Tongue (tissue), 2 donors: ENCODE data around the gene KEAP1. TPM values are rescaled to one million over a fixed set of nuclear protein-coding genes. Genes with fewer than 3 reads are reported as not detected.
A peak's percentile ranks its signal among the peaks of the same experiment; 100 is the strongest.
"Not testable (repeated sequence)": the region's sequence is repeated elsewhere in the genome, so short reads cannot be mapped to it uniquely, and the experiment has no call there.

Experiments used
- DNase-seq: peaks from one replicate; pipeline ENCODE4 v3.0.0-alpha.2; 2015
- total RNA-seq: library from RNA; depleted of rRNA; stranded (reverse); fragments of >200 nt; gene quantifications from one replicate; pipeline ENCODE4 v1.2.3, GENCODE V29; 2014

Gene KEAP1
- 67.5 TPM for total RNA-seq

DNA sequence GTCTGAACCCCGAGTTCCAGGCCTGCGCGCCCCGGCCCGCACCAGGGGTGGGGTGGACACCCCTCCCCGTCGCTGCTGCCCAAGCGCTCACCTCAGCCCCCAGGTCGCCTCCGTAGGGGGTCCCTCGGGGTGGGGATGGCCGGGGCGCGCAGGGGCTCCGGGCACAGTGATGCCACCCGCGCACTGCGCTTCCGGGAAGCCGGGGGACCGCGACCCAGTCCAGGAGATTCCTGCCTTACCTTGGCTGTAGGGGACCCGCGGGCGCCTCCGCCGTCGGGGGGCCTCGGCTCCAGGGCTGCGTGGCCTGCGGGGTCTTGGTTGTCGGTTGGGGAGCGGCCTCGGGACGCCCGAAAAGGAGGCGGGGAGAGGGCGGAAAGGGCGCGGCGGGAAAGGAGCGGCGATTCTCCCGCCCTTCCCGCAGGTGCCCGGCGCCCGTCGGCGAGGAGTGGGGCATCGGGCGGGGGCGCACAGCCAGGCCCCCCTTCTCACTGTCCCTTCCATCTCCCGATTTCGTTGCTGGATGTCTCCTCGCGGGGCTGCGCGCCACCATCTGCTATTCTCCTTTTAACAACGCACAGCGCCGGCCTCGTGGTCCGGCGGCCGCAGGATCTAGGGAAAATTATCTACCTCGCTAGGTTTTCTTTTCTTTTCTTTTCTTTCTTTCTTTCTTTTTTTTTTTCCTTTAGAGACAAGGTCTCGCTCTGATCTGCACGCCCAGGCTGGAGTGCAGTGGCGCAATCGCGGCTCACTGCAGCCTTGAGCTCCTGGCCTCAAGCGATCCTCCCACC, at the start of gene KEAP1:
Gene KEAP1, minus strand, starts transcription at position 355 of the 788 bp plus-strand sequence. CDS start 3,323 bp downstream, outside the sequence.
- DNase-seq, result peak; percentile 67

DNA sequence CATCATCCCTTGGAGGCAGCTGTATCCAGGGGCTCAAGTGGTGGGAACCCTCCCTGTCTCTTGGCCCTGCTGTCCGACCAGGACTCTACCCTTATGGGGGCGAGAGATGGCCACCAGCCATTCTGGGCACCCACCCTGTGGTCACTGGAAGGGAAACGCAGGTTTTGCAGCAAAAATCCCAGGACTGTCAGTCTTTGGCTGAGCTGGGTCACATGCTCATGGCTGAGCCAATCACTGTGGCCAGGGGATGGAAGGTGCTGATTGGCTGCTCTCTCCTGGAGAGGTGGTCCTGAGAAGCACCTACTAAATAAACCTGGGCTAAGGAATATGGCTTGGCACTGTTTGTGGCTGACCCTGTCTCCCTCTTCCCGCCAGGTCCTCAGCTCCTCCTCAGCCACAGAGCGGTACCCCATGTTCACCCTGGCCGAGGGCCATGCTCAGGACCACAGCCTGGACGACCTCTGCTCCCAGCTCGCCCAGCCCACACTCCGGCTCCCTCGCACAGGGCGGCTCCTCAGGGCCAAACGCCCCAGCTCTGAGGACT, 49.4 kb upstream of the KEAP1 start:
- DNase-seq, result no peak

DNA sequence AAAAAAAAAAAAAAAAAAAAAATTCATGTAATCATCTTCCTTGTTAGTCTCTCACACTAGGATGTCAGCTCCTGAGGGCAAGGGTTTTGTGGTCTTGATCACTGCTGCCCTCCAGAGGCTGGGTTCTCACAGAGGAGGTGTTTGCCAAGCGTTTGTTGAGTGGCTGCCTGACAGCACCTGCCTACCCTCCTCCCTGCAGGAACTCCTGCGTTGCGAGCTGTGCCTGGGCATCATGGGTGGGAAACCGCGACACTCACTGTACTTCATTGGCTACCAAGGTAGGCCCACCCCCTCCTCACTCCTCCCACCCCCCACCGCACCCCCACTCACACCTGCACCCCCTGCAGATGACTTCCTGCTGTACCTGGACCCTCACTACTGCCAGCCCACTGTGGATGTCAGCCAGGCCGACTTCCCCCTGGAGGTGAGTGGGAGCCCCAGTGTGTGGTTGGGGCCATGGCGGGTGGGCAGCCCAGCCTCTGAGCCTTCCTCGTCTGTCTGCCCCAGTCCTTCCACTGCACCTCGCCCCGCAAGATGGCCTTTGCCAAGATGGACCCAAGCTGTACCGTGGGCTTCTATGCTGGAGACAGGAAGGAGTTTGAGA, 48.6 kb upstream of the KEAP1 start:
- no peak for DNase-seq

DNA sequence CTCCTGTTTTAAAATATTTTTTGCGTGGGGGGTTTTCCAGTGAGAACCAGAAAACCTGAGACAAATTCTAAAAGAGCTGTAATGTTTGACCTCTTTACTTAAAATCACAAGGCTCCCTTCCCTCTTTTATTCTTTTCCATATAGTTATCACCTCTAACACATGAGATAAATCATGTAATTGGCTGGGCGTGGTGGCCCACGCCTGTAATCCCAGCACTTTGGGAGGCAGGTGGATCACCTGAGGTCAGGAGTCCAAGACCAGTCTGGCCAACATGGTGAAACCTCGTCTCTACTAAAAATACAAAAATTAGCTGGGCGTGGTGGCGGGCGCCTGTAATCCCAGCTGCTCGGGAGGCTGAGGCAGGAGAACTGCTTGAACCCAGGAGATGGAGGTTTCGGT, 47.9 kb upstream of the KEAP1 start:
- DNase-seq, result not testable (repeated sequence)

DNA sequence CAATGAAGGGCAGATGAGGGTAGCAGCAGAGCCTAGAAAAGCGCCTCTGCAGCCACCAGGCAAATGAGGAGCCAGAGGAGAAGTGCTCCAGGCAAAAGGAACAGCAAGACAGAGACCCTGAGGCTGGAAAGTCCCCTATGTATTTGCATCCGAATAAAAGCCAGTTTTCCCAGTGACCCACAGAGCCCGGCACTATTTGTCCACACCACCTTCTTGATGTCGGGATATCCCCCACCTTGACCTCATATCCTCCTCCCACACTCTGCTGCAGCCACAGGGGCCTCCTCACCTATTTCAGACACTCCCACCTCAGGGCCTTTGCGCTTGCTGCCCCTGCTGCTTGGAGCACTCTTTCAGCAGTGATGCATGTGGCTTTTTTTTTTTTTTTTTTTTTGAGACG, 47.2 kb upstream of the KEAP1 start:
- no peak for DNase-seq

DNA sequence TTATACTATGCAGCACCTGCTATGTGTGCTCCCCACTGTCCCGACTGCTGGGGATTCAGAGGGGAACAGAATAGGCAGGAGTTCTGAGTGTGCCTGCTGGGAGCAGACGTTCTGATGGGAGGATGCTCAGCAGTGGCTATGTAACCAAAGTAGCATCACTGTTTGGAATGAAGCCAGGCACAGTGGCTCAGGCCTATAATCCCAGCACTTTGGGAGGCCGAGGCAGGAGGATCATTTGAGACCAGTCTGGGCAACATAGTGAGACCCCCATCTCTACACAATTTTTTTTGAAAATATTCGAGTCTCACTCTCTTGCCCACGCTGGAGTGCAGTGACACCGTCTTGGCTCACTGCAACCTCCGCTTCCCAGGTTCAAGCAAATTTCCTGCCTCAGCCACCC, 46.6 kb upstream of the KEAP1 start:
- DNase-seq, result no peak

DNA sequence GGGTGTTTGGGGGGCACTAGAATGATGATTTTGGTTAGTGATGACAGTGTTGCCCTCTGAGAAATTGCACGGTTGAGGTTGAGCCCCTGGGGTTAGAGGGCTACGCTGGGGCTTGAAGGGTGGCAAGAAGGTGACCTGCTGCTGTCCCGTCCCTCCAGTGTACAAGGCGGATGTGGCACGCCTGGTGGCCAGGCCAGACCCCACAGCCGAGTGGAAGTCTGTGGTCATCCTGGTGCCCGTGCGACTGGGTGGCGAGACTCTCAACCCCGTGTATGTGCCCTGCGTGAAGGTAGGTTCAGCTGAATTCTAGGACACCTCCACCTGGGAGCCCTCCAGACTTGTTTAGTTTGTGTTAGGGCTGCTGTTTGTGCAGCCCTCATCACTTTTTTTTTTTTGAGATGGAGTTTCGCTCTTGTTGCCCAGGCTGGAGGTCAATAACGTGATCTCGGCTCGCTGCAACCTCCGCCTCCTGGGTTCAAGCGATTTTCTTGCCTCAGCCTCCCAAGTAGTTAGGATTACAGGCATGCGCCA, 45.7 kb upstream of the KEAP1 start:
- DNase-seq, result no peak

DNA sequence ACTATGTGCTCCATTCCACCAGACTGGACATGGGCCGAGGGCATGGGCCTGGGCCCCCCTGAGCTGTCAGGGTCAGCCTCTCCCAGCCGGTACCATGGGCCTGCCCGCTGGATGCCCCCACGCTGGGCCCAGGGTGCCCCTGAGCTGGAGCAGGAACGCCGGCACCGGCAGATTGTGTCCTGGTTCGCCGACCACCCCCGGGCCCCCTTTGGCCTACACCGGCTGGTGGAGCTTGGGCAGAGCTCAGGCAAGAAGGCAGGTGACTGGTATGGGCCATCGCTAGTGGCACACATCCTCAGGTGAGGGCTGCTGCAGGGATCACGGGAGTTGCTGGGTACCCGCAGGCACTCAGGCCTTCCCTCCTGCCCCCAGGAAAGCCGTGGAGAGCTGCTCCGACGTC, 43.7 kb upstream of the KEAP1 start:
- no peak for DNase-seq

DNA sequence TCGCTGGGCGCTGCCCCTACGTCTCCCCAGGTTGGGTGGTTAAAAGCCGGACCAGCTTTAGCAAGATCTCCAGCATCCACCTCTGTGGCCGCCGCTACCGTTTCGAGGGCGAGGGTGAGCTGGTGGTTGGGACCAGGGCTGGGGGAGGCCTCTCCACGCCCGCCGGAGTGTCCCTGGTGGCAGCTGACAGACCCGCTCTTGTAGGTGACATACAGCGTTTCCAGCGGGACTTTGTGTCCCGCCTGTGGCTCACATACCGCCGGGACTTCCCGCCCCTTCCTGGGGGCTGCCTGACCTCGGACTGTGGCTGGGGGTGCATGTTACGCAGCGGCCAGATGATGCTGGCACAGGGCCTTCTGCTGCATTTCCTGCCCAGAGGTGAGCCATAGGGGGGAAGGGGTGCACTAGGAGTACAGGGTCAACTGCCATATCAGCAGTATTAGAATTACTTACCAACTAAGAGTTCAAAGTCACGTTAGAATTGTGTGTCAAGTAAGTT, 41.6 kb upstream of the KEAP1 start:
- DNase-seq, result no peak

DNA sequence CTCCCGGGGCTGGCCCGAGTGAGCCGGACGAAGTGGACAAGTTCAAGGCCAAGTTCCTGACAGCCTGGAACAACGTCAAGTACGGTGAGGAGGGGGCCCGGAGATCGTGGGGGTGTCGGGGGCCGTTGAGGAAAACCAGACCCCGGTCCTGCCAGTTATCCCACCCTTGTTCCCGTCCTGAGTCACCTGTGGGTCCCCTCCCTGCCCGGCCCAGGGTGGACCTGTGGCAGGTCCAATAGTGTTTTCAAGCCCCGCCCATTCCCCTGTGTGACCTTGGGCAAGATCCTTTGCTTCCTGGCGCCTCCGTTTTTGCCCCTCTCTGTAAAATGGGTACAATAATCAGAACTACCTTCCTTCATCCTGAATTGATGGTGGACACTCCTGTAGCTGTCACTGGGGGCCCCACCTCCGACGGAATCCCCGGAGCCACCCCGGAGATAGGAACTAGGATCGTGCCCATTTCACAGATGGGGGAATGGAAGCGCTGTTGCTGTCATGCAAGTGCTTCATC, 41.1 kb upstream of the KEAP1 start:
- DNase-seq, result no peak

DNA sequence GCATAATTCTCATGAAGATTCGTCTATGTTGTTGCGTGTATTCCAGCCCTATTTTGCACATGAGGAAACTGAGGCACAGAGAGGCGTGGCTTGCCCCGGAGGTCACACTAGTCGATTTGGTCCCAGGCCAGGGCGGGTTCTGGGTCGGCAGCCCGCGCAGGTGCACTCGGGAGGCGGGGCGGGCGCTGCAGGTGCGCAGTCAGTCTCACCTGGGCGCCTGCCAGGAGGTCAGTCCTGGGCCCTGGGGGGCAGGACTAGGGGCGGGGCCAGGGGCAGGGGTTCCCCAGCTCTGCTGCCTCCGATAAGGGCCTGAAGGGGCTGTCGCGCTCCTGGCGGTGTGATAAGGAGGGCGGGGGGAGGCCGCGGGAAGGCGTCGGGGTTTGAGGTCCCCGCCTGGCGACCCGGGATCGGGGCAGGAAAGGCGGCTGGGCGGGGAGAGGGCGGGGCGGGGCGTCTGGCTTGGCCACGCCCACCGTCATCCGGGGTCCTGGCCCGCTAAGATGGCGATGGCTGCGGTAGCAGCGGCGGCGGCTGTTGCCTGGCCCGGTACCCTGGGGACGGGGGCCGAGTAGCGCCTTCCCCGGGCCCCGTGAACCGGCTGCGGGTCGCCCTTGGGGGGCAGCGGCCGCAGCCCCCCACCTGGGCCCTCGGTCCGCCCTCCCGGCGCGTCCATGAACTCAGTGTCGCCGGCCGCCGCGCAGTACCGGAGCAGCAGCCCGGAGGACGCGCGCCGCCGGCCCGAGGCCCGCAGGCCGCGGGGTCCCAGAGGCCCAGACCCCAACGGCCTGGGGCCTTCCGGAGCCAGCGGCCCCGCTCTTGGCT, 40.5 kb upstream of the KEAP1 start, which contains the start of gene ATG4D:
Gene ATG4D, plus strand, starts transcription at position 485 of the 822 bp plus-strand sequence. Its CDS starts 187 bp downstream, at position 672.
- peak; percentile 88 for DNase-seq

DNA sequence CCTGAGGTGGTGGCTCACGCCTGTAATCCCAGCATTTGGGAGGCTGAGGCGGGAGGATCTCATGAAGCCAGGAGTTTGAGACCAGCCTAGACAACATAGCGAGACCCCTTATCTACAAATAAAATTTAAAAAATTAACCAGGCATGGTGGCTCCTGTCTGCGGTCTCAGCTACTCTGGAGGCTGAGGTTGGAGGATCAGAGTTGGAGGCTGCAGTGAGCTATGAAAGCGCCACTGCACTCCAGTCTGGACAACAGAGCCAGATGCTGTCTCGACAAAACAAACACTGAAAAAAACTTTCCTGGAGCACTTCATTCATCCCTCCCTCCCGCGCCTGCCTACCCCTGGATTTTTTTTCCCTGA, 39.9 kb upstream of the KEAP1 start:
- DNase-seq, result no peak

DNA sequence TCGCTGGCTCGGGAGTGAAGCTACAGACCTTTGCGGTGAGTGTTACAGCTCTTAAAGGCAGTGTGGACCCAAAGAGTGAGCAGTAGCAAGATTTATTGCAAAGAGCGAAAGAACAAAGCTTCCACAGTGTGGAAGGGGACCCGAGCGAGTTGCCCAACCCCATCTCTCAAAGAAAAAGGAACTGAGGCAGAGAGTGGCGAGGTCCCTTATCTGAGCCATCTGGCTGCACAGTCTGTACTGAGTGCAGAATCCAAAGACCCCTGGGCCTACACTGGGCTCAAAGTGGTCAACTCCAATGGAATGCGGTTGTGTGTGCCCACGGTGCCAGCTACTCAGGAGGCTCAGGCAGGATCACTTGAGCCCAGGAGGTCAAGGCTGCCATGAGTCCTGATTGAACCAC, 35.9 kb upstream of the KEAP1 start:
- not testable (repeated sequence) for DNase-seq

DNA sequence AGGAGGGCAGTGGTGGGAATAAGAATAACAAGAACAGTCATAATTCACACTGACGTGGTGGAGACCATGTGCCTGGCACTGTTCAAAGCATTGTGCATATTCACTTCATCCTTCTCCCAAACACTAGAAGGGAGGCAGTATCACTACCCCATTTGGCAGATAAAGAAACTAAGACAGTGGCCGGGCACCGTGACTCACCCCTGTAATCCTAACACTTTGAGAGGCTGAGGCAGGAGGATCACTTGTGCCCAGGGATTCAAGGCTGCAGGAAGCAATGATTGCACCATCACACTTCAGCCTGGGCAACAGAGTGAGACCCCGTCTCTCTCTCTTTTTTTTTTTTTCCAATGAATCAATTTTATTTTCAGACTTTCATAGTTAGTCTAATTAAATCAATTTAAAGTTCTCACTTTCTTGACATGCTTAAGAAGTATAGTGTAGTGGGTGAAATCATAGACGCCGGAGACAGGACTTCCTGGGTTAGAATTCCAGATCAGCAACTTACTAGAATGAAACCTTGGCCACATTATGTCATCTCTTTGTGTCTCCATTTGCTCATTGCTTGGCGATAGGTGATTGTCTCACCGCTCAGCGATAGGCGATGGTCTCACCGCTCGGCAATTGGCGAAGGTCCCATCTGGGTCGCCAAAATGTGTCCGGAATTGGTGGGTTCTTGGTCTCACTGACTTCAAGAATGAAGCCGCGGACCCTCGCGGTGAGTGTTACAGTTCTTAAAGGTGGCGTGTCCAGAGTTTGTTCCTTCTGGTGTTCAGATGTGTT, 35.2 kb upstream of the KEAP1 start:
- DNase-seq, result no peak

DNA sequence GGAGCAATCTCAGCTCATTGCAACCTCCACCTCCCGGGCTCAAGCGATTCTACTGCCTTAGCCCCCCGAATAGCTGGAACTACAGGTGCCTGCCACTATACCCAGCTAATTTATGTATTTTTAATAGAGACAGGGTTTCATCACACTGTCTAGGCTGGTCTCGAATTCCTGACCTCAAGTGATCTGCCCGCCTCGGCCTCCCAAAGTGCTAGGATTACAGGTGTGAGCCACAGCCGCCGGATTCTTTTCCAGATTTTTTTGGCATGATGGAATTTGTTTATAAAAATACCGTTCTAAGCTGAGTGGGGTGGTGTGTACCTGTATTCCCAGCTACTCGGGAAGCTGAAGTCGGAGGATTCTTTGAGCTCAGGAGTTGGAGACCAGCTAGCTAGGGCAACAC, 34.5 kb upstream of the KEAP1 start:
- DNase-seq, result no peak

DNA sequence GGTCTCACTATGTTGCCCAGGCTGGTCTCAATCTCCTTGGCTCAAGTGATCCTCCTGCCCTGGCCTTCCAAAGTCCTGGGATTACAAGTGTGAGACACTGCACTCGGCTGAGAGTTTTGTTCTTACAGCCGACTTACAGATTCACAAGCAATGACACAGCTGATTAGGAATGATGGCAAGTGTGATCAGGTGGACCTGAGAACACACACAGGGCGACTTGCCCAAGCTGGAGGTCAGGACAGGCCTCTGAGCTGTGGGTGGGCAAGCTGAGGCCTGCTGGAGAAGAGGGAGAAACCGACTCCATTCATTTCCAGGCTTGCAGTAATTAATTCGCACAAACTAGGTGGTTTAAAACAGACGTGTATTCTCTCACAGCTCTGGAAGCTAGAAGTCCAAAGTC, 32.5 kb upstream of the KEAP1 start:
- no peak for DNase-seq

DNA sequence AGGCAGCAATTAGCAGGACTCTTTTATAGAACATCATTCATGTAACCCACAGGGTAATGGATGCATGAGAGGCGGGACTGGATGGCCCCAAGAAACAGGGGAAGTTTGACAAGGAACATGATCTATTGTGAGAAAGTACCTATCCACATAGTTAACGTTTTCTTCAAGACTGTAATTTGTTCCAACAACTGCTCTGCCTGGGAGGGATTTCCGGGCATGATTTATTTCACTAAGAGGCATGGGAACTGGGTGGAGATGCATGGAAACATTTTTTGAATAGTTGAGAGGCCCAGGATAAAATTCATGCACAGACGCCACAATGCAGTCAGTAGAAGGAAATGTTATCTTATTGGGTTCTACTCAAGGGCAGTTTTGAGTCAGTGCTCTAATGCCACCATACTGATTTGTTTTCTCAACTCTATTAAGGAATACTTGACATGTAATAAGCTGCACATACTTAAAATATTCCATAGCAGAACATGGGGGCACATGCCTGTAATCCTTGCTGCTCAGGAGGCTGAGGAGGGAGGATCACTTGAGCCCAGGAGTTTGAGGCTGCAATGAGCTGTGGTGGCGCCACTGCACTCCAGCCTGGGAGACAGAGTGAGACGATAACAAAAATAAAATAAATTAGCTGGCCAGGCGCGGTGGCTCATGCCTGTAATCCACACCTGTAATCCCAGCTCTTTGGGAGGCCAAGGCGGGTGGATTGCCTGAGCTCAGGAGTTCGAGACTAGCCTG, 30.7 kb upstream of the KEAP1 start:
- DNase-seq, result no peak

DNA sequence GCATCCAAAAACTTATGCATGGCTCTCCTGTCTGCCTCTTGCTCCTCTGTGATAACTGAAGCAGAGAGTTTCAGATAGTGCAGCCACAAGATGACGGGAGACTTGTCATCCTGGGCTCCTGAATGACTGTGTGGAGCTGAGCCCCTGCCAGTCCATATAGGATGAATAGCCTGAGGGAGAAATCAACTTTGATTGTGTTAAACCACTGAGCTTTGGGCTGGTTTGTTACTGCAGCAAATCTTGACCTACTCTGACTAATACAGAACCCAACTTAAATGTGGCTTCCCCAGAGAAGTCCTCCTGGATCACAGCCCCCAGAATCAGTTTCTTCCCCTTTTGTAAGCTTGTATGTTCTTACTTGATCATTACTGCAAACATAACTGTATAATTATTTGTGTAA, 29.3 kb upstream of the KEAP1 start:
- no peak for DNase-seq

DNA sequence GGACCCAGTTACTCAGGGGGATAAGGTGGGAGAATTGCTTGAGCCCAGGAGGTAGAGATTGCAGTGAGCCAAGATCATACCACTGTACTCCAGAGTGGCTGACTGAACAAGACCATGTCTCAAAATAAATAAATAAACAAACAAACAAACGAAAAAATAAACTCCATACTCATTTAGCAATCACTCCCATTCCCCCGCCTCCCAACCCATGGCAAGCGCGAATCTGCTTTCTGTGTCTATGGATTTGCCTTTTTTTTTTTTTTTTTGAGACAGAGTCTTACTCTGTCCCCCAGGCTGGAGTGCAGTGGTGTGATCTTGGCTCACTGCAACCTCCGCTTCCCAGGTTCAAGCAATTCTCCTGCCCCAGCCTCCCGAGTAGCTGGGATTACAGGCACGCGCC, 23.7 kb upstream of the KEAP1 start:
- not testable (repeated sequence) for DNase-seq

DNA sequence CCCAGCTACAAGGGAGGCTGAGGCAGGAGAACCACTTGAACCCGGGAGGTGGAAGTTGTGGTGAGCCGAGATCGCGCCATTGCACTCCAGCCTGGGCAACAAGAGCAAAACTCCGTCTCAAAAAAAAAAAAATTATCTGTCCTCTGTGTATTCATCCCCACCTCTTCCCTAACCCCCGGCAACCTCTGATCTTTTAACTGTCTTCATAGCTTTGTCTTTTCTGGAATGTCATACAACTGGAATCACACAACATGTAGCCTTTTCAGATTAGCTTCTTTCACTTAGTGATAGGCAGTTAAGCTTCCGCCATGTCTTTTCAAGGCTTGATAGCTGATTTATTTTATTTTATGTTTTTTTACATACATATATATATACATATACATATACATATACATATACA, 22.5 kb upstream of the KEAP1 start:
- no peak for DNase-seq
